ENCODE measurements around the gene CELA2B.
"Not testable (repeated sequence)": the region's sequence is repeated elsewhere in the genome, so short reads cannot be mapped to it uniquely, and the experiment has no call there.

Gene CELA2B

DNA sequence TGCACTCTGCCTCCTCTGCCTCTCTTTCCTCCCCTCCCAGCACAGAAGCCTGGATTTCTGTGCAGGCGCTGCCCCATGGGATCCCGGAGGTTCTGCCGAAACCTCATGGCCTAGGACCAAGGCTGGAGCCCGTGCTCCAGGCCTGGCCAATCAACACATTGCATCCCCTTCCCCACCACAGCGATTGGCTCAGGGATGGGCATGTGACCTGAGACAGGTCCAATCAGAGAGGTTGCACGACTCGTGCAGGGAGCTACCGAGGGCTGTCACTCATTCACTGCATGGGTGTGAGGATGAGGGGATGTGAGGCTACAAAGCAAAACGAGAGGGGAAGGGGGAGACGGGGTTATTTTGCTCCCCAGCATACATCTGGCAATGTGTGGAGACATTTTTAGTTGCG lies 3.3 kb upstream of the CELA2B start:
- Histone ChIP-seq H3K4me1 (ENCODE audit: control insufficient read depth, low read depth, low read length) (no peaks in the 10 kb centered on the region), H3K9ac (ENCODE audit: low read length) (no peak overlapping the region), H3K9me3 (ENCODE audit: control insufficient read depth, low read depth, low read length) (no peaks in the 10 kb centered on the region)

DNA sequence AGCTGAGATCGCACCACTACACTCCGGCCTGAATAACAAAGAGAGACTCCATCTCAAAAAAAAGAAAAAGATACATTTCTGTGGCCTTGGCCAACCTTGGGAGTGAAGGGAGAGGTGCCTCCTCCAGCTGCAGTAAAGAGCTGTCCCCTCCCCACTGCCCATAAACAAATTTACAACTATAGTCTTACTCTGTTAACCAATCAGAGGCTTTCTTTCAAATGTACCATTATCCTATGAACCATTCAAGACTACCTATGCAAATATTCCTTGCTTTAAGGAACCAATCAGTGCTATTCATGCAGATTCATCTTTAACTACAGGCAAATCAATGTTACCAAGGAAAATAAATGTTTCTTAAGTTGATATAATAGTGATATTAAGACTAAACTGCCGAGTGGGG lies 1.0 kb downstream of the CELA2B start:
- Histone ChIP-seq H3K36me3 (ENCODE audit: control insufficient read depth, low read depth, low read length) (no peaks in the 10 kb centered on the region), H3K4me3 (ENCODE audit: low read length) (no peak overlapping the region), H3K4me1 (ENCODE audit: control insufficient read depth, low read depth, low read length) (no peaks in the 10 kb centered on the region), H3K27ac (ENCODE audit: low read length) (no peak overlapping the region), H3K9me3 (ENCODE audit: control insufficient read depth, low read depth, low read length) (no peaks in the 10 kb centered on the region), H3K9ac (ENCODE audit: low read length) (no peak overlapping the region), H3K27me3 (ENCODE audit: control insufficient read depth, insufficient read depth, low read length) (no peaks in the 10 kb centered on the region)

More for the DNA sequence above, 3.3 kb upstream of the CELA2B start:
- H3K27ac ChIP-seq (ENCODE audit: low read length) = no peak overlapping the region
- no peaks in the 10 kb centered on the region for H3K27me3 ChIP-seq (ENCODE audit: control insufficient read depth, insufficient read depth, low read length)
- H3K36me3 ChIP-seq (ENCODE audit: control insufficient read depth, low read depth, low read length) = no peaks in the 10 kb centered on the region
- no peak overlapping the region for H3K4me3 ChIP-seq (ENCODE audit: low read length)

DNA sequence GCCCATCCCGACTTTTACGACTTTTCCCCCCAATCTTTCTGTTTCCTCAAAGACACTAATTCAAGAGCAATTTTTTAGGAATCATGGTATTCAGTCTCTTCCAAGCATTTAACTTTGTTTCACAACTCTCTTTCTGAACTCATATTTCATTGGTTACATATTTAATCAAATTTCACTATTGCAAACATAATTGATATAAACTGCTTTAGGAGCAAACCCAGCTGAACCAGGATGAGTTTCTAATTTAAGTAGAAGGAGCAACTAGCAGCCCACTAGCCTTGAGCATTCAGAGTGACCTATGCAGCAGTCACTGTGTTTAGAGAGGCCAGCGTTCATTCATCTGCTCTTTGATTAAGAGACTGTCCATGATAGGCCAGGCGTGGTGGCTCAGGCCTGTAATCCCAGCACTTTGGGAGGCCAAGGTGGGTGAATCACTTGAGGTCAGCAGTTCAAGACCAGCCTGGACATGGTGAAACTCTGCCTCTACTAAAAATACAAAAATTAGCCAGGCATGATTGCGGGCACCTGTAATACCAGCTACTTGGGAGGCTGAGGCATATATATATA lies 1.8 kb downstream of the CELA2B start:
- Histone ChIP-seq H3K27me3 (ENCODE audit: control insufficient read depth, insufficient read depth, low read length) (no peaks in the 10 kb centered on the region), H3K4me3 (ENCODE audit: low read length) (no peak overlapping the region), H3K9me3 (ENCODE audit: control insufficient read depth, low read depth, low read length) (no peaks in the 10 kb centered on the region), H3K36me3 (ENCODE audit: control insufficient read depth, low read depth, low read length) (no peaks in the 10 kb centered on the region), H3K4me1 (ENCODE audit: control insufficient read depth, low read depth, low read length) (no peaks in the 10 kb centered on the region), H3K27ac (ENCODE audit: low read length) (no peak overlapping the region), H3K9ac (ENCODE audit: low read length) (no peak overlapping the region)

DNA sequence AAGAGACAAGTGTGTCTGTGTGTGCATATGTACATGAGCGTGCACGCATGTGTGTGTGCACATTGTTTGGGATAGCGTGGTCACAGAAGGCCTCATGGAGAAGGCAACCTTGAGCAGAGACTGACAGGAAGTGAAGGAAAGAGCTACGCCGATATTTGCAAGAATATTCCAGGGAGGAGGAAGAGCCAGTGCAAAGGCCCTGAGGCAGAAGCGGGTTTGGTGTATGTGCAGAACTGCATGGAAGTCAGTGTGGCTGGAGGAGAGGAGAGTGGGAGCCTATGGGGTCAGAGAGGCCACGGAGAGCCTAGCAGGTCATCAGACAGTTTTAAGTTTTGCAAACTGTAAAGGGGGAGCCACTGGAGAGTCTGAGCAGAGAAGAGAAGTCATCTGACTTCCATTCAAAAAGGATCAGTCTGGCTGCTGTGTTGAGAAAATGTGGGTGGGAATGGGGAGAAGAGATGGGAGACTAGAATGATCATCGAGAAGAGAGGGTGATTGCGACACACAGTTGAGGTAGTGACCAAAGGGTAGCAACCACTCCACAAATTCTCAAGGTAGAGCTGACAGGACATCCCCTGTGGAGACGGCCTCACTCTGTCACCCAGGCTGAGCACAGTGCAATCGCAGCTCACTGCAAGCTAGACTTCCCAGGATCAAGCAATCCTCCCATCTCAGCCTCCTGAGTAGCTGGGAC lies 3.9 kb downstream of the CELA2B start:
- H3K27ac ChIP-seq (ENCODE audit: low read length) = no peak overlapping the region
- H3K4me1 ChIP-seq (ENCODE audit: control insufficient read depth, low read depth, low read length) = no peaks in the 10 kb centered on the region
- no peak overlapping the region for H3K9ac ChIP-seq (ENCODE audit: low read length)
- no peaks in the 10 kb centered on the region for H3K27me3 ChIP-seq (ENCODE audit: control insufficient read depth, insufficient read depth, low read length)
- H3K36me3 ChIP-seq (ENCODE audit: control insufficient read depth, low read depth, low read length) = no peaks in the 10 kb centered on the region
- H3K9me3 ChIP-seq (ENCODE audit: control insufficient read depth, low read depth, low read length) = no peaks in the 10 kb centered on the region
- no peak overlapping the region for H3K4me3 ChIP-seq (ENCODE audit: low read length)

DNA sequence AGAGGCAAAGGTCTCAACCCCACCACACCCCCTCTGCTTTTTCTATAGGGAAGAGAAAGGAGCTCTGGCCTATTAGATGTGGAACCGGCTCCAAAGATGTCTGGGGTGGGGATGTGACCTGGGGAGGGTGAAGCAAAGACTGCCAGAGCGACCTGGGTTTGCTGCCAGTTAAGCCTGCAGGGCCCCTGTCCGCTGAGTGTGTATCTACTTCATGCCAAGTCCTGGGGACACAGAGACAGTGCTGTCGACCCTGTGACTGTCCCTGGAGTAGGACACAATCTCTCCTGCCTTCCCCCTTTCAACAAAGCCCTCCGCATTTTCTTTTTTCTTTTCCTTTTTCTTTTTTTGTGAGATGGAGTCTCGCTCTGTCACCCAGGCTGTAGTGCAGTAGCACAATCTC lies 6.6 kb downstream of the CELA2B start:
- not testable (repeated sequence) for H3K9ac ChIP-seq (ENCODE audit: low read length); H3K4me1 ChIP-seq (ENCODE audit: control insufficient read depth, low read depth, low read length); H3K9me3 ChIP-seq (ENCODE audit: control insufficient read depth, low read depth, low read length); H3K27ac ChIP-seq (ENCODE audit: low read length); H3K4me3 ChIP-seq (ENCODE audit: low read length); H3K36me3 ChIP-seq (ENCODE audit: control insufficient read depth, low read depth, low read length); H3K27me3 ChIP-seq (ENCODE audit: control insufficient read depth, insufficient read depth, low read length)

DNA sequence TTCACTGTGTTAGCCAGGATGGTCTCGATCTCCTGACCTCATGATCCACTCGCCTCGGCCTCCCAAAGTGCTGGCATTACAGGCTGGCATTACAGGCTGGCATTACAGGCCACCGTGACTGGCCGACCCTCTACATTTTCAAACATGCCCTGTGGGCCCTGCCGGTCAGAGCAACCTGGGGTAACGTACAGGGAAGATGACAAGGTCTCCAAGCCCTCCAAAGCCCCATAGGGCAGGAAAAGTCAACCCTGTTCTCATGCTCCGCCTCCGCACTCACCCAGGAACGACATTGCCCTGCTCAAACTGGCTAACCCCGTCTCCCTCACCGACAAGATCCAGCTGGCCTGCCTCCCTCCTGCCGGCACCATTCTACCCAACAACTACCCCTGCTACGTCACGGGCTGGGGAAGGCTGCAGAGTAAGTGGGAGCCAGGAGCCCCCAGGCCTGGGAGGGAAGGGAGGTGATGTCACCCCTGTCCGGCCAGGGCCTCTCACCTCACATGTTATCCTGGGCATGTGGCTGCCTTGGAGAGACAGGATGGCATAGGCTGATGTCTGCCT lies 7.2 kb downstream of the CELA2B start:
- not testable (repeated sequence) for H3K9me3 ChIP-seq (ENCODE audit: control insufficient read depth, low read depth, low read length); H3K4me3 ChIP-seq (ENCODE audit: low read length)

DNA sequence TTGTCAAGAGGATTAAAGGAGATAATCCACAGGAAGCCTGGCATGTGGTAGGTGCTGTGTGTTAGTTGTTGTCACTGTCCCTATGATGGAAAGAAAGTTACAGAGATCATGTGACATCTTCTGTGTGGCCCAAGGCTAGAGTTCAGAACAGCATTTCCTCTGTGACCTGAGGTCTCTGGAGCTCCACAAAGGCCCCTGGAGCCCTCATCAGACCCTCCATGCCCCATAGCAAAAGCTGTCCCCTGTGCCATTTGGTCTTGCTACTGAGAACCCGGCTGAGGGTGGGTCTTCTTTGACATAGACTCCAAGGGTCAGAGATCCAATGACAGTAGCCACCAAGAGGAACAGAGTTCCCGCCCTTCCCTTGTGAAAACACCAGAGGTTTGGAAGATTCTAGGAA lies 8.1 kb downstream of the CELA2B start:
- H3K9me3 ChIP-seq (ENCODE audit: control insufficient read depth, low read depth, low read length) = no peaks in the 10 kb centered on the region
- H3K27ac ChIP-seq (ENCODE audit: low read length) = no peak overlapping the region
- no peak overlapping the region for H3K9ac ChIP-seq (ENCODE audit: low read length)
- no peaks in the 10 kb centered on the region for H3K27me3 ChIP-seq (ENCODE audit: control insufficient read depth, insufficient read depth, low read length)
- no peaks in the 10 kb centered on the region for H3K36me3 ChIP-seq (ENCODE audit: control insufficient read depth, low read depth, low read length)
- H3K4me3 ChIP-seq (ENCODE audit: low read length) = no peak overlapping the region
- H3K4me1 ChIP-seq (ENCODE audit: control insufficient read depth, low read depth, low read length) = no peaks in the 10 kb centered on the region

More for the DNA sequence above, 7.2 kb downstream of the CELA2B start:
- not testable (repeated sequence) for H3K9ac ChIP-seq (ENCODE audit: low read length); H3K27ac ChIP-seq (ENCODE audit: low read length); H3K4me1 ChIP-seq (ENCODE audit: control insufficient read depth, low read depth, low read length); H3K27me3 ChIP-seq (ENCODE audit: control insufficient read depth, insufficient read depth, low read length); H3K36me3 ChIP-seq (ENCODE audit: control insufficient read depth, low read depth, low read length)

DNA sequence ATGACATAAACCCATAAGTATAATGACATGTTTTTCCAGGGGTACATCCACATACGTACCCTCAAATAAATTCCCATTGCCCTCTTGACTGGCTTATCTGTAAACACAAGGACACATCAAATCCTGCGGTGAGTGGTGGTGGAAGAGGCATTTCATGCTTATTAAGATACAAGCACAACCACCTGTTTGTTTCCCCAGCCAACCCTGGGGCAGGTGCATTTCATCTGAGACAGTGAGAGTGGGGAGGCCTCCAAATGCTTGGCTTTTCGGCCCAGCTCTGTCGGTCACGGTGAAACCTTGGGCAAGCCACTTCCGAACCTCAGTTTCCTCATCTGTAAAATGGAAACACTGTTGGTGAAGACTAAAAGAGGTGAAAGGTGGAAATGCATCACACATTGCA lies 8.5 kb downstream of the CELA2B start:
- not testable (repeated sequence) for H3K9ac ChIP-seq (ENCODE audit: low read length); H3K27ac ChIP-seq (ENCODE audit: low read length); H3K9me3 ChIP-seq (ENCODE audit: control insufficient read depth, low read depth, low read length); H3K27me3 ChIP-seq (ENCODE audit: control insufficient read depth, insufficient read depth, low read length); H3K36me3 ChIP-seq (ENCODE audit: control insufficient read depth, low read depth, low read length); H3K4me3 ChIP-seq (ENCODE audit: low read length); H3K4me1 ChIP-seq (ENCODE audit: control insufficient read depth, low read depth, low read length)

DNA sequence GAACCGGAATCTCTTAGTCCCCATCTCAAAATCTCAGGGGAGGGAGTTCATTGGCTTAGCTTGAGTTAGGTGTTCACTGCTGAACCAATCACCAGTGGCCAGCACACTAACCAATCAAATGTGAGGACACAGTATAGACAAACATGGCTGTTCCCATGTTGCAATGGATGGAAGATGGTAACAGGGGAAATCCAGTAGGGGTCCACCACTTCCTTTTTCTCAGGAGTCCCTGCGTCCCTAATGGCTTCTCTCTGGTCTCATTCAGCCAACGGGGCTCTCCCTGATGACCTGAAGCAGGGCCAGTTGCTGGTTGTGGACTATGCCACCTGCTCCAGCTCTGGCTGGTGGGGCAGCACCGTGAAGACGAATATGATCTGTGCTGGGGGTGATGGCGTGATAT lies 9.7 kb downstream of the CELA2B start:
- Histone ChIP-seq H3K36me3 (ENCODE audit: control insufficient read depth, low read depth, low read length) (no peaks in the 10 kb centered on the region), H3K4me3 (ENCODE audit: low read length) (no peak overlapping the region), H3K27ac (ENCODE audit: low read length) (no peak overlapping the region), H3K27me3 (ENCODE audit: control insufficient read depth, insufficient read depth, low read length) (no peaks in the 10 kb centered on the region), H3K9me3 (ENCODE audit: control insufficient read depth, low read depth, low read length) (no peaks in the 10 kb centered on the region), H3K4me1 (ENCODE audit: control insufficient read depth, low read depth, low read length) (no peaks in the 10 kb centered on the region), H3K9ac (ENCODE audit: low read length) (no peak overlapping the region)

DNA sequence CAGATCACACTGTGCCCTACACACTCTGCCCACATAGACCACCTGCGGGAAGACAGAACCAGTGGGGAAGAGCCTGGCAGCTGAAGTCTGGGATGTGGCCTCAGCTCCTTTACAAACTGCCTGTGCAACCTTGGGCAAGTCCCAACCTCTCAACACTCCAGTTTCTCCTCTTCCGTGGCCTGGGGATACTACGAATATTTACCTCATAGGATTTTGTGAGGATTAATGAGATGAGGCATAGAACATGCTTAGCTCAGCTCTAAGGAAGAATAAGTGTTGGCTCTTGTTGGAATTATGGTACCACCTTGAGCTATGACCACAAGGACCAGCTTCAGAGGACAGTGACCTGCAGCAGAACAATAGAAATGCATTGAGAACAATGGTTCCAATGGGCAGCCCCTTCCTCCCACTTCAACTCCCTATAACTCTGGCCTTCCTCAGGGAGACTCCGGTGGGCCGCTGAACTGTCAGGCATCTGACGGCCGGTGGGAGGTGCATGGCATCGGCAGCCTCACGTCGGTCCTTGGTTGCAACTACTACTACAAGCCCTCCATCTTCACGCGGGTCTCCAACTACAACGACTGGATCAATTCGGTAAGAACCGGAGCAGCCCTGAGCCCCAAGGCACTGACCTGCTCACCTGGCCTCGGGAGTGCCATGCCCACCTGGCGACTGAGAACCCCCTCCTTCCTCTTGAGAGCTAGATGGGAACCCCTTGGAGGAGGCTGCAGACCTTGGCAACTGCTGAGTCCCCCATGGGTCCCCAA lies 11.1 kb downstream of the CELA2B start:
- not testable (repeated sequence) for H3K36me3 ChIP-seq (ENCODE audit: control insufficient read depth, low read depth, low read length); H3K27ac ChIP-seq (ENCODE audit: low read length); H3K4me3 ChIP-seq (ENCODE audit: low read length); H3K9ac ChIP-seq (ENCODE audit: low read length); H3K4me1 ChIP-seq (ENCODE audit: control insufficient read depth, low read depth, low read length); H3K27me3 ChIP-seq (ENCODE audit: control insufficient read depth, insufficient read depth, low read length); H3K9me3 ChIP-seq (ENCODE audit: control insufficient read depth, low read depth, low read length)

DNA sequence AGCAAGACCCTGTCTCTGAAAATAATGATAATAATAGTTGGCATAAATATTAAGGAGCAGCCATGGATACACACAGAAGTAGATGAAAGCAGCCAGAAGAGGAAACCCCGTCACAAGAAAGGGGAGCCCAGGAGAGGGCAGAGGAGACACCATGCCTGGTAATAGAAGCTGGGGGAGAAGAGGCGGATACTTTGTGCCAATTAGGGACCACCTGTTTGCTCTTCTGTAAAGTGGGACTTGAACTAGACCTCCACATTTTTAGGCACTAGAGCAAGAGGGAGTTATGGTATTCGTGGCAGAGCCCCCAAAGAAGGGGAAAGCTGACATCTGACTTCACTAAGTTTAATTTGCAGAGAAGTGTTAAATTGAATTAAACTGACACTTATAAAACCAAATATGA lies 12.5 kb downstream of the CELA2B start:
- no peaks in the 10 kb centered on the region for H3K4me1 ChIP-seq (ENCODE audit: control insufficient read depth, low read depth, low read length)

More for the DNA sequence above, 12.5 kb downstream of the CELA2B start:
- H3K9ac ChIP-seq (ENCODE audit: low read length) = no peak overlapping the region
- no peaks in the 10 kb centered on the region for H3K9me3 ChIP-seq (ENCODE audit: control insufficient read depth, low read depth, low read length)
- peaks cover 6% of the 10 kb centered on the region for H3K36me3 ChIP-seq (ENCODE audit: control insufficient read depth, low read depth, low read length)
- no peak overlapping the region for H3K4me3 ChIP-seq (ENCODE audit: low read length)
- no peak overlapping the region for H3K27ac ChIP-seq (ENCODE audit: low read length)
- no peaks in the 10 kb centered on the region for H3K27me3 ChIP-seq (ENCODE audit: control insufficient read depth, insufficient read depth, low read length)

Data from iPS-18a (cell line).